Left renal pelvis (tissue), 4 donors: ENCODE data around the gene ZSCAN12. TPM values are rescaled to one million over a fixed set of nuclear protein-coding genes. Genes with fewer than 3 reads are reported as not detected.
"Not testable (repeated sequence)": the region's sequence is repeated elsewhere in the genome, so short reads cannot be mapped to it uniquely, and the experiment has no call there.

Source experiments
- DNase-seq, 4 donors: peaks; one replicate each; pipeline ENCODE4 v3.0.0-alpha.2; 2013; ENCODE audit warnings: low read depth in 4 of 4, low spot score in 3 of 4
- polyA plus RNA-seq, 4 donors: library from polyadenylated mRNA; unstranded; fragments of 120-200 nt; gene quantifications; one replicate each; pipeline ENCODE4 v1.2.1, GENCODE V29; 2013; ENCODE audit not compliant: insufficient read length in 4 of 4

Gene ZSCAN12
- polyA plus RNA-seq, 4 donors: 10.9 to 16.8 (median 15.0) TPM

GRCh38 chr6:28400122-28400451 is 540 bp upstream of the ZSCAN12 start:
- DNase-seq: no peak

DNA sequence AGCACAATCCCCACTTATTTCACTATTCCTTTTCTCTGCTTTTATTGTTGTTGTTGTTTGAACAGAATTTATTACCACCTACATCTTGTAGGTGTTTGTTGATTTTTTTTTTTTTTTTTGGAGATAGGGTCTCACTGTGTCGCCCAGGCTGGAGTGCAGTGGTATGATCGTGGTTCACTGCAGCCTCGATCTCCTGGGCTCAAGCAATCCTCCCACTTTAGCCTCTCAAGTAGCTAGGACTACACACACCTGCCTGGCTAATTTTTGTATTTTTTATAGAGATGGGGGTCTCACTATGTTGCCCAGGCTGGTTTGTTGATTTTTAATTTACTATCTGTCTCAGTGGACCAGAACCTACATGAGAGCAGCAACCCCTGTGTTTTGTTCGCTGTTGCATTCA is 3.6 kb downstream of the ZSCAN12 start:
- no peak for DNase-seq

- DNase-seq: no peak
Observed at GRCh38 chr6:28393912-28394662, 5.5 kb downstream of the ZSCAN12 start.

- no peak for DNase-seq
Observed at GRCh38 chr6:28390688-28391087, 8.9 kb downstream of the ZSCAN12 start.

GRCh38 chr6:28384143-28384533 is 15.4 kb downstream of the ZSCAN12 start:
- no peak for DNase-seq

DNA sequence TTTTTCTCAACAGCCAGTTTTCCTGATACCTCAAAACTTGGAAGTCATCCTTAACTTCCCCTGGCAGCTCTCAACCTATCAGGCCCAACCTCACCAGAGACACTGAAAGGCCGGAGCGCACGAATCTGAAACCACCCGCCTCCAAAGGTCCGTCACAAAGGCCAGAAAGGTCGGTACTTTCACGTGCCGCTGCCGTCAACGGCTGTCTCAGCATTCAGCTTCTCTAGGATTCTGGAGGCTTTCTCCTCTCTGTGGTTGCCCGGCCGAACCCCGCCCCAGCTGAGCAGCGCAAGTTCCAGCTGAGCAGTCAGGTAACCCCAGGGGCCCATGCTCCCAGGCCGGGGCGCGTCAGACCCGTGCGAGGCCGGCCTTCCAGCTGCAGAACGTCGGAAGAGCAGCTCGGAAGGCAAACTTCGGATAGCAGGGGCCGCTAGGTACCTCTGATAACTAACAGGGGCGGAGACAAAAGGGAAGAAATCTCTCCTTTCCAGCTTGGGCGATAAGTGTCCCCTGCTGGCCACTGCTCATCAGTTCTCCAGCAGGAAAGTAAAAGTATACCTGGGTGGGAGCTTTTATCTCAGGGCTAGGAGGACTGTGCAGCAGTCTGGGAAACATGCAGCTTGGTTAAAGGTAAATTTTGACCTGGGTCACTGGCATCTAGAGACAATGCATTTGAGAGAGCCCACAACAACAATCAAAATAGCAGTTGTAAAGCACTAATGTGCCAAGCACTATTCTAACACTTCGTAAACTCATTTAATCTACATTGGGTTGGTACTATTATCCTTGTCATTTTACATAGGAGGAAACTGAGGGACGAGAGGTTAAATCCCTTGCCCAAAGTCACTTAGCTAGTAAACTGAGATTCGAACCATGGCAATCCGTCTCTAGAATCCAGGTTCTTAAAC is 16.1 kb downstream of the ZSCAN12 start:
- DNase-seq: peak; percentile 72 to 85 (median 78)

DNA sequence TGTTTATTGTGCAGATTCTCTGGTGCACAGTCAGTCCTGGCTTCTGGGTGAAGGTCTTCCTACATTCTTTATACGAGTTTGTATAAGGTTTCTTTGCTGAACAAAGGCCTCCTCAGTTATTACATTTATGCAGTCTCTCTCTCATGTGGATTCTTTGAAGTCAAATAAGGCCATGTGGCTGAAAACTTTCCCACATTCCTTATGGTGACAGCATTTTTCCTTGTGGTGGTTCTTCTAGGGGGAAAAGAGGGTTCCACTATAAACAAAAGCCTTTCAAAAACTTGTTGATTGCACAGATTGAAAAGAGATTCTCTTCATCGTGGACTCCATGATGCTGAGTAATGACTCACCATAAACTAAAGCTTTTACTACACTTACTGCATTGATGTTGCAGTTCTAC is 19.2 kb downstream of the ZSCAN12 start:
- no peak for DNase-seq

GRCh38 chr6:28378644-28379043 is 20.9 kb downstream of the ZSCAN12 start:
- DNase-seq: no peak

- no peak for DNase-seq
Observed at GRCh38 chr6:28377879-28378278, 21.7 kb downstream of the ZSCAN12 start.

GRCh38 chr6:28373925-28374324 is 25.6 kb downstream of the ZSCAN12 start:
- DNase-seq: no peak

- no peak for DNase-seq
Observed at GRCh38 chr6:28371706-28372451, 27.7 kb downstream of the ZSCAN12 start.

DNA sequence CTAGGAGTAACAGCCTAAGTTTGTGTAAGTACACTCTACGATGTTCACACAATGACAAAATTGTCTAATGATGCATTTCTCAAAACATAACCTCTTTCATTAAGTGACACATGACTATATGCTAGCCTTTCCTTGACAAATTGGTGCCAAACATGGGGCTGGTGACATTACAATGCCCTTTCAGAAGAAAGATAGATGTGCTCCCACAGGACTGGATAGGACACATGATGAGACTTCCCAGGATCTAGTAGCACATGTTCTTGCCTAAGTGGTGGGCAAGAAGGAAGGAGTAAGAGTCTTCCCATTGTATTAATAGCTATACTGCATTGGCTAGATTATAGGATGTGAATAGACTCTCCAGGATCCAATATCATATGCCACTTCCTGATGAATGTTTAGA is 28.3 kb downstream of the ZSCAN12 start:
- no peak for DNase-seq

DNA sequence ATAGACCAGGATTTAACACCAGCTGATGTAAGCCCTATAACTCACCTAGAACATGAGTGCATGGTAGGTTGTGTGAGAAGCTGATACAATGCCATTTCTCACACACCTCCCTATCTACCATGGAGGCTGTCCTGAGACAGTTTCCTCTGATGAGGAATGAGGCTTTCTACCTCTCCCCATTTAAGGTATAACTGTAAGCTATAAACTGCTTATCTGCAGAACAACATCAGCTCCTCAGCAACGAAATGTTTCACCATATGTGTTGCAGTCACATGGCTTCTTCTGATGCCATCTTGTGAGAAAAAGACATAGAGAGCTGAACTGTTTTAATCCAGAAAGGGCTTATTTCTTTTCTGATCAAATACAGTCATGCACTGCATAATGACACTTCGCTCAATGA is 29.1 kb downstream of the ZSCAN12 start:
- DNase-seq: no peak

GRCh38 chr6:28369463-28369862 is 30.1 kb downstream of the ZSCAN12 start:
- DNase-seq: no peak

DNA sequence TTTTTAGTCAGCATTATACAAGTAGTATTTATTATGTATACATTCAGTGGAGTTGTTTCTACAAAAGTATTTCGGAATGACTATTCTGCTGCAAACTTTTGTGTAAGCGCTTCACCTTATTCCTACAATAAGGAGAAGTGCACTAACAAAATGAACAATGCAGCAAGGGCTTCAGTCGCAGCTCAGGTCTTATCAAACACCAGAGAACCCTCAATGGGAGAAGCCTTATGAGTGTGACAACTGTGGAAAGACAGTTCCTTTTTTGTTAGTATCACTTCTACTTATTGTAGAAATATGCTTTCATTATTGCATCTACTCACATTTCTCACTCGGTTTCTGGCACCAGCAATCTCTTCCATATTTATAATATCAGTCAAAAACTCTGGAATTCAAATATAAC is 31.0 kb downstream of the ZSCAN12 start:
- no peak for DNase-seq

DNA sequence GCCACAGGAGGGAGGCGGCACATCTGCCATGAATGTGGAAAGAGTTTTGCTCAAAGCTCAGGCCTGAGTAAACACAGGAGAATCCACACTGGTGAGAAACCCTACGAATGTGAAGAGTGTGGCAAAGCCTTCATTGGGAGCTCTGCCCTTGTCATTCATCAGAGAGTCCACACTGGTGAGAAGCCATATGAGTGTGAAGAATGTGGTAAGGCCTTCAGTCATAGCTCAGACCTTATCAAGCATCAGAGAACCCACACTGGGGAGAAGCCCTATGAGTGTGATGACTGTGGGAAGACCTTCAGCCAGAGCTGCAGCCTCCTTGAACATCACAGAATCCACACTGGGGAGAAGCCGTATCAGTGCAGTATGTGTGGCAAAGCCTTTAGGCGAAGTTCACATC is 34.0 kb downstream of the ZSCAN12 start:
- DNase-seq: not testable (repeated sequence)

DNA sequence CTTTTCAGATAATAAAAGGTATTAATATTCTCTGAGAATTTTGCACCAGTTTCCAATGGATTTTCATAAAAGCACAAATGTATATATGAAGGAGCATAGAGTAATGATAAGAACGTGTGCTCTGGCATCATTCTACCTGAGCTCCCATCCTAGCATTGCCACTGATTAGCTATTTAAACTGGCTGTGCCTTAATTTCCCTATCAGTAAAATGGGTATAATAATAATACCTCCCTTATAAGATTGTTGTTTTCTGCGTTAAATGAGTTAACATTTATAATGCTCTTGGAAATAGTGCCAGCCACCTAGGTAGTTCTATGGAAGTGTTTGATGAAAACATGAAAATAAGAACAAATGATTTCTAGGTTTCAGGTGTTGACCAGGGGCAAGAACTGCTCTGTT is 38.6 kb downstream of the ZSCAN12 start:
- DNase-seq: no peak

GRCh38 chr6:28359562-28359961 is 40.0 kb downstream of the ZSCAN12 start:
- DNase-seq: not testable (repeated sequence)

DNA sequence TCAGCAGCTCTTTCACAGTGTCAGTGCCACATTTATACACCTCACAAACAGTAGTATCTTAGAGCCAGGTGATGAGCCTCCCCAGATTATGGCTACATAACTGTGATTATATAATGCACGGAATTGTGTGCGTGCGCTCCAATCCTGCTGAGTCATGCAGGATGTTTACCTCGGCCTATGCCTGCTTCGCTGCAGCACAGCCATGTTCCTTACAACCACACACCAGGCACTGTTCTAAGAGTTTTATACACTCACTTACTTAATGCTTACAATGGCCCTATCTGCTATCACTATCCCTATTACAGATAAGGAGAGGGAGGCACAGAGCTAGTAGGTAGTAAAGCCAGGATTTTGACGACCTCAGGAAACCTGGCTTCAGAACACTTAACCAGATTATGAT is 42.5 kb downstream of the ZSCAN12 start:
- no peak for DNase-seq

GRCh38 chr6:28356666-28357020 is 42.9 kb downstream of the ZSCAN12 start:
- DNase-seq: no peak
